OCI-LY3 (cell line): ENCODE data around the gene MMP17.

Experiments
- H2AFZ ChIP-seq: fragments of 200-600, 300-600 bp; shearing (Covaris generic); 2 replicates; pipeline ENCODE4 v1.6.0; 2014; ENCODE audit warnings: antibody characterized with exemption, low read depth, low read length
- H3K27ac ChIP-seq: fragments of 200-600, 300-600 bp; sonication (generic); 2 replicates; pipeline ENCODE4 v1.5.1; 2014; ENCODE audit warnings: mild to moderate bottlenecking, low read length, moderate library complexity, mixed read lengths
- H3K27me3 ChIP-seq: fragments of 200-600, 300-600 bp; sonication (generic); 2 replicates; pipeline ENCODE4 v1.6.1; 2014; ENCODE audit warnings: low read depth, low read length, mixed read lengths
- H3K36me3 ChIP-seq: fragments of 200-600, 300-600 bp; sonication (generic); replicated peaks from 2 replicates; pipeline ENCODE3; 2014; ENCODE audit warnings: low read depth, low read length, mixed read lengths
- H3K4me1 ChIP-seq: fragments of 300-600, 200-600 bp; sonication (generic); 2 replicates; pipeline ENCODE4 v1.6.1; 2014; ENCODE audit warnings: low read length, mixed read lengths
- H3K4me2 ChIP-seq: fragments of 200-600, 300-600 bp; sonication (generic); 2 replicates; pipeline ENCODE4 v1.6.1; 2014; ENCODE audit warnings: low read length, mixed read lengths
- H3K4me3 ChIP-seq: fragments of 300-600, 200-600 bp; sonication (generic); 2 replicates; pipeline ENCODE4 v1.5.1; 2014; ENCODE audit warnings: antibody characterized with exemption, mild to moderate bottlenecking, low read length, moderate library complexity
- H3K79me2 ChIP-seq: fragments of 300-600, 200-600 bp; shearing (Covaris generic); 2 replicates; pipeline ENCODE4 v1.6.1; 2014; ENCODE audit warnings: mild to moderate bottlenecking, low read length, mixed read lengths
- H3K9ac ChIP-seq: fragments of 300-600, 200-600 bp; shearing (Covaris generic); 2 replicates; pipeline ENCODE4 v1.6.0; 2014; ENCODE audit warnings: mild to moderate bottlenecking, low read length, moderate library complexity
- H3K9me3 ChIP-seq: fragments of 200-600, 300-600 bp; shearing (Covaris generic); 2 replicates; pipeline ENCODE4 v1.6.1; 2014; ENCODE audit warnings: low read length, mixed read lengths; ENCODE audit not compliant: insufficient read depth
- H4K20me1 ChIP-seq: fragments of 200-600, 300-600 bp; sonication (generic); 2 replicates; pipeline ENCODE4 v1.6.1; 2016; ENCODE audit warnings: low read length, mixed read lengths; ENCODE audit not compliant: insufficient read depth
- EZH2phosphoT487 ChIP-seq: fragments of 200-600 bp; shearing (Covaris generic); IDR thresholded peaks from 2 replicates; pipeline ENCODE4 v1.6.1; 2018; ENCODE audit warnings: antibody characterized with exemption, mixed run types, low read depth
- TF ChIP-seq, protein P1 (sequence below): fragments of 200-600, 300-600 bp; sonication (generic); IDR thresholded peaks from 2 replicates; pipeline ENCODE4 v1.5.1; 2014; ENCODE audit warnings: antibody characterized with exemption, low read length, low read depth

Gene MMP17

DNA sequence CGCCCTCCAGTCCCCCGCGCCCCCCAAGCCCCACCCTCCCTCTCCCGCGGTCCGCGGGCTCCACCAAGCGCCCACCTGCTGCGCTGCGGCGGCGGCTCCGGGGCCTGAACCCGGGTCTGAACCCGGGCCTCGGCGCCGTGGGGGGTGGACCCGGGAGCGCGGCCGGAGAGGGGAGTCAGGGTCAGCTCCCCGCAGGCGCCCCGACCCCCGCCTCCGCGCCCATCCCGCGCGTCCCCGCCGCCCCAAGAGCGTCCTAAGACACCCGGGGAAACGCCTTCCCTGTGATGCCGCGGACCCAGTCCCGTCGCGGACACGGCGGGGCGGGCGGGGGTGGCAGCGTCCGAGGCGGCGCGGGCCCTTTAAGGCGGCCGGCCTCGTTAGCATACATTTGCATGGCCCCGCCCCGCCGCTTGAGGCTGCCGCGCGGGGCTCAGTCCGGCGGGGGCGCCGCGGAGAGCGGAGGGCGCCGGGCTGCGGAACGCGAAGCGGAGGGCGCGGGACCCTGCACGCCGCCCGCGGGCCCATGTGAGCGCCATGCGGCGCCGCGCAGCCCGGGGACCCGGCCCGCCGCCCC, at the start of gene MMP17:
MMP17 (plus strand) TSS at position 433 of the 574 bp plus-strand sequence; CDS start at position 535, 102 bp downstream.
- peaks cover 15% of the 10 kb centered on the region for H3K27me3 ChIP-seq
- no peaks in the 10 kb centered on the region for H4K20me1 ChIP-seq
- H3K4me1 ChIP-seq, result no peaks in the 10 kb centered on the region
- H3K9ac ChIP-seq, result no peak within 1 kb of the TSS
- H3K36me3 ChIP-seq, result no peaks in the 10 kb centered on the region
- no peak within 1 kb of the TSS for H3K4me2 ChIP-seq
- H2AFZ ChIP-seq, result no peak within 1 kb of the TSS
- no peaks in the 10 kb centered on the region for H3K79me2 ChIP-seq
- H3K4me3 ChIP-seq, result no peak within 1 kb of the TSS
- no peaks in the 10 kb centered on the region for H3K9me3 ChIP-seq
- no peak for TF ChIP-seq EZH2phosphoT487
- TF ChIP-seq, protein P1, sequence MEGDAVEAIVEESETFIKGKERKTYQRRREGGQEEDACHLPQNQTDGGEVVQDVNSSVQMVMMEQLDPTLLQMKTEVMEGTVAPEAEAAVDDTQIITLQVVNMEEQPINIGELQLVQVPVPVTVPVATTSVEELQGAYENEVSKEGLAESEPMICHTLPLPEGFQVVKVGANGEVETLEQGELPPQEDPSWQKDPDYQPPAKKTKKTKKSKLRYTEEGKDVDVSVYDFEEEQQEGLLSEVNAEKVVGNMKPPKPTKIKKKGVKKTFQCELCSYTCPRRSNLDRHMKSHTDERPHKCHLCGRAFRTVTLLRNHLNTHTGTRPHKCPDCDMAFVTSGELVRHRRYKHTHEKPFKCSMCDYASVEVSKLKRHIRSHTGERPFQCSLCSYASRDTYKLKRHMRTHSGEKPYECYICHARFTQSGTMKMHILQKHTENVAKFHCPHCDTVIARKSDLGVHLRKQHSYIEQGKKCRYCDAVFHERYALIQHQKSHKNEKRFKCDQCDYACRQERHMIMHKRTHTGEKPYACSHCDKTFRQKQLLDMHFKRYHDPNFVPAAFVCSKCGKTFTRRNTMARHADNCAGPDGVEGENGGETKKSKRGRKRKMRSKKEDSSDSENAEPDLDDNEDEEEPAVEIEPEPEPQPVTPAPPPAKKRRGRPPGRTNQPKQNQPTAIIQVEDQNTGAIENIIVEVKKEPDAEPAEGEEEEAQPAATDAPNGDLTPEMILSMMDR, result 0 out of 2 replicates have a peak, but pooled peaks have one; percentile 12
- H3K27ac ChIP-seq, result no peak within 1 kb of the TSS

DNA sequence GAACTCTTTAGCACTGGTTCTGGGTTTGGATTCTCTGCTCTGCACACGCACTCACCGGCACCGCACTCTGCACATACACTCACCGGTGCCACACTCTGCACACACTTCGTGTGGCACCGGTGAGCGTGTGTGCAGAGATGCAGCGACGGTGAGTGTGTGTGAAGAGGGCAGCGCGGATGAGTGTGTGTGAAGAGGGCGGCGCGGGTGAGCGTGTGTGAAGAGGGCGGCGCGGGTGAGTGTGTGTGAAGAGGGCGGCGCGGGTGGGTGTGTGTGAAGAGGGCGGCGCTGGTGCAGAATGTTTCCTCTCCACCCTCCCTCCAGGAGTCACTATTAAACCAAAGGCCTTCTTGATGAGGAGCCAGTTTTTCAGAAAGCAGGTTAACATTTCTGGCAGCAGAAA, 49.2 kb upstream of the MMP17 start:
- Histone ChIP-seq H3K9me3 (no peaks in the 10 kb centered on the region), H3K27me3 (no peaks in the 10 kb centered on the region), H3K4me1 (peaks cover 50% of the 10 kb centered on the region), H3K27ac (no peak overlapping the region), H3K36me3 (peaks cover 29% of the 10 kb centered on the region), H3K79me2 (no peaks in the 10 kb centered on the region), H3K9ac (no peak overlapping the region), H3K4me2 (no peak overlapping the region), H4K20me1 (peaks cover 8% of the 10 kb centered on the region; the same call in 1 of the 2 replicates), H3K4me3 (no peak overlapping the region), H2AFZ (no peak overlapping the region)
- TF ChIP-seq, protein P1, result no peak
- TF ChIP-seq EZH2phosphoT487, result no peak

DNA sequence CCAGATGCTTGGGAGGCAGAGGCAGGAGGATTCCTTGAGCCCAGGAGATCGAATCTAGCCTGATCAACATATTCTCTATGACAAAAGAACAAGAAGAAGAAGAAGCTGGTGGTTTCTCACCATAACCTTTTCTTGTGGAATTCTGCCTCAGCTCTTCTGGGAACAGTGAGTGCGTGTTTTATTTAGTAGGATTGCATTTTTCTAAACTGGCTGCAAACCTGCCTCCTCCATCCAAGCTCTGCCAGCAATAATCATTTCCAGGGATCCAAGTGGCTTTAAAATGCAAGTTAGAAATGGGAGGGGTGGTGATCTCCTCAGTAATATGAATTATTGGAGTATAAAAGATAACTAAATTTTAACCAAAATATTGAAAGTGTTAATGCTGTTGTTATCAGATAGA, 46.1 kb upstream of the MMP17 start:
- peaks cover 53% of the 10 kb centered on the region for H3K36me3 ChIP-seq
- no peak overlapping the region for H3K4me3 ChIP-seq
- no peaks in the 10 kb centered on the region for H3K79me2 ChIP-seq
- H2AFZ ChIP-seq, result no peak overlapping the region
- TF ChIP-seq, protein P1, result no peak
- no peak for TF ChIP-seq EZH2phosphoT487
- H3K9ac ChIP-seq, result no peak overlapping the region
- peaks cover 26% of the 10 kb centered on the region for H3K4me1 ChIP-seq
- peaks cover 7% of the 10 kb centered on the region; the same call in 1 of the 2 replicates for H4K20me1 ChIP-seq
- no peak overlapping the region for H3K4me2 ChIP-seq
- no peaks in the 10 kb centered on the region for H3K9me3 ChIP-seq
- no peaks in the 10 kb centered on the region for H3K27me3 ChIP-seq
- H3K27ac ChIP-seq, result no peak overlapping the region

DNA sequence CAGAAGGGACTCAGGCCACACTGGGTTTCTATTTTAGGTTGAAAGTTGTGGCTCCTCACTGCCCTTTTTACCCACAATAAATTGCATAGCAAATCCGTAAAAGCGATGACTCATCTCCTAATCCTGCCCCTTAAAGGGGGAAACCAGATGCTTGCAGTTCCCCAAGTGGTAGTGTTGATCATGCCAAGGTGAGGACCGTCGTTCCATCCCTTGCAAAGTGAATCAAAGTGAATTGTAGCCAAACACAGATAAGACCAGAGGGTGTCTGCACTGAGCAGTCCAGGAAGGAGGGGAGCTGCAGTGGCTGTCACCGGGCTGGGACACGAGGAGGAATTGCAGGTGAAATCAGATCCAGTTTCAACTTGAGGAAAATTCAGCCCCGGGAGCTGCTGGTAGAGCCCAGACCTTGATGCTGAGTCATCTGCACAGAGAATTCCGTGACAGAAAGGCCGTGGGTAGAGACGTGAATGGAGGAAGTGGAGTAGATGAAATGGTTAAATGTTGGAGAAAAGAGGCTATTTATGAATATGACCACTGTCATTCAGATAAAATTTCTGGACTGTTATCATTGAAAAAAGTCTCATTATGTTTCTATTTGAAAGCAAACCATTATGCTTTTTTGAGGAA, 44.2 kb upstream of the MMP17 start:
- H3K4me3 ChIP-seq, result peak overlapping the region; percentile 34; the same call in 1 of the 2 replicates
- no peak overlapping the region for H2AFZ ChIP-seq
- H3K9me3 ChIP-seq, result no peaks in the 10 kb centered on the region
- H3K27me3 ChIP-seq, result no peaks in the 10 kb centered on the region
- H3K36me3 ChIP-seq, result peaks cover 52% of the 10 kb centered on the region
- peaks cover 26% of the 10 kb centered on the region for H3K4me1 ChIP-seq
- peak overlapping the region; percentile 53 for H3K27ac ChIP-seq
- TF ChIP-seq, protein P1, result no peak
- TF ChIP-seq EZH2phosphoT487, result no peak
- H3K9ac ChIP-seq, result no peak overlapping the region
- H3K79me2 ChIP-seq, result no peaks in the 10 kb centered on the region
- H3K4me2 ChIP-seq, result peak overlapping the region; percentile 58
- peaks cover 7% of the 10 kb centered on the region; the same call in 1 of the 2 replicates for H4K20me1 ChIP-seq
